ENCODE measurements around the gene SNTB2.

SNTB2 gene

GRCh38 chr16:69182730-69183416, 4.1 kb upstream of the SNTB2 start:
- DNase-seq = no peak

DNA sequence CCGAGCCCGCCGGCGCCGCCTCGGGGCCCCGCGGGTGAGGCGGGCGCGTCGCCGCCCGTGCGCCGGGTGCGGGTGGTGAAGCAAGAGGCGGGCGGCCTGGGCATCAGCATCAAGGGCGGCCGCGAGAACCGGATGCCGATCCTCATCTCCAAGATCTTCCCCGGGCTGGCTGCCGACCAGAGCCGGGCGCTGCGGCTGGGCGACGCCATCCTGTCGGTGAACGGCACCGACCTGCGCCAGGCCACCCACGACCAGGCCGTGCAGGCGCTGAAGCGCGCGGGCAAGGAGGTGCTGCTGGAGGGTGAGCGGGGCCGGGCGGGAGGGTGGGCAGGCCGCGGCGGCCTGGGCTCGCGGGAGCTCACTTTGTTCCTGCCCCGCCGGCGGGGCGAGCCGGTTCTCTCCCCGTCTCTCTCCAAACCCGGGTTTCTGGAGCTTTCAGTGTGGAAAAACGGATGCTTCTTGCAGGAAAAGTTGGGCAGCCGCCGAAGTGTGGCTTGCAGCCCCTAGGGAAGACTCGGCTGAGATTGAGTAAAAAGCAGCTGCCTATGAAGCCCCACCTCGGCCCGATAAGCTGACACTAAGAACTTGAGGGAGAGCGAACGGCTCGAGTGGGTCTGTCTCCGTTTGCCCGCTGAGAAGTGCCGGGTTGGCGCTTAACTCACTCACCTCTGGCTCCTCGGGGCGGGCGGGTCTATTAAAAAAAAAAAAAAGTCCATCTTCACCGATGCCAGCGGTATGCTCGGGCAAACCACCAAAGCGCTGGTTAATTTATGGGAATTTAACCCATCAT, 677 bp downstream of the SNTB2 start:
- peak; percentile 0 for DNase-seq

DNA sequence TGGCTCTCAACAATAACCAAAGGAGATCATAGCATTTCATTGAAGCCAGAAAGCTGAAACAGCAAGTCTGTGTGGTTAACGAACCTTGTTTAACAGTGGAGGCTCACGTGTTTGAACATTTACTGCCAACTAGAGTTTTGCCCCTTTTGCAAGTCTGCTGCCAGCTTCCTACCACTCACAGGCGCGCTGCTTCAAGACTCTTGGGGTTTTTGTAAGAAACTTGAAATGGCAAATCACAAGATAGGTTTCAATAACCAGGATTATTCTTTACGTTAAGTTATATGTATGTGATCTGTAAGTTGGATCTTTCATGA, 1.2 kb downstream of the SNTB2 start:
- no peak for DNase-seq

DNA sequence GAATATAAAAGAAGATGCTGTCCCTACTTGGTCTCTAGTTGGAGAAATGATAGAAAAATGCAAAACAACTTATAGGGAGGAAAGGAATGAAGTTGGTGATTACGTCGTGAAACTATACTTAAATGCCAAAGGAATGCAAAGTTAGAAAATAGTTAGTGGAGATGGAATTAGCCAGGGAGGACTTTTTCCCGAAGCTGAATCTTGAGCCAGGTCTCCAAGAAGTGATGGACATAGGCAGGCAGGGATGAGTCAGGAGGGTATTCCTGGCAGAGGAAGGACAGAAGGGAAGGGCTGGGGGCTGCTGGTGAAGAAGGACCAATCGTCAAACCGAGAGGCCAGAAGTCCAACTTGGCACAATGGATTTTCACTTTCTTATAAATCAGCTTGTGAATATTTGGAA, 1.8 kb downstream of the SNTB2 start:
- DNase-seq = no peak

DNA sequence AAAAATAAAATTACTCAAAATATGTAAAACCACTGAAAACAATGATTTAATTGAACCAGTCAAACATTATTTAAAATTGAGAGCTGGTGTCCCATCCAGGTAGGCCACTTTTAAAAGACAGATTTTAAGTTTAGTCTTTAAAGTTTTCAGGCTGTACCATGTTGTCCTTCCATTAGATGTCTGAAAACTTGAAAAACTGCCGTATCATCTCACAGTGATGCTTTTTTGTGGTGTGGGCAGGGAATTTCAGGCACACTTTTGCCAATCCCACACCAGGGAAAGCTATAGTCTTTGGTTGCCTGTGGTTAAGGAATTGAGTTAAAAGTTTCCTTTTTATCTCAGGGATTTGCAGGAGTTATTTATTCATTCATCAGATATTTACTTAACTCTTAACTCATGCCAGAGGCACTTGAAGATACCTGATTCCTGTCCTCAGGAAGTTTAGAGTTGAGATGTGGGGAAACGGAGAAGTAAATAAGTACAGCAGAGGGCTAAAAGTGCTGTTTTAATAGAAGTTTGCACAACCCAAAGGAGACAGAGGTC, 3.2 kb downstream of the SNTB2 start:
- no peak for DNase-seq

DNA sequence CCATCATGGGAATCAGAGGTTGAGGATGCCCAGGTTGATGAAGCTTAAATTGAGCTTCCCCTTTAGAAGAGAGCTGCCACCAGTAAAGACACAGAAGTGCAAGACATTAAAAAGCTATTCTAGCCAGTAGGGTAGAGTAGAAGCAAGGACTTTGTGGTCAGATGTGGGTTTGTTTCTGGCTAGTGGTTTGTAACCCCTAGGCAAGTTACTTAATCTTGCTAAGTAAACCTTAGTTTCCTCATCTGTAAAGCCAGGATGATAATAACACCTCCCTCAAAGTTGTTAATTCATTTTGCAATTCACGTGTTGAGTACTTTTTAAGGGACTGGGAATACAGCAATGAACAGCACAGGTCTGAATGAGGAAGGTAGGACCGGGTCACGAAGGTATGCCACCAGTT, 3.6 kb downstream of the SNTB2 start:
- no peak for DNase-seq

GRCh38 chr16:69191136-69191535, 4.2 kb downstream of the SNTB2 start:
- DNase-seq = no peak

- no peak for DNase-seq
Measured at GRCh38 chr16:69193855-69194254, 6.9 kb downstream of the SNTB2 start.

- no peak for DNase-seq
Measured at GRCh38 chr16:69194488-69194887, 7.5 kb downstream of the SNTB2 start.

DNA sequence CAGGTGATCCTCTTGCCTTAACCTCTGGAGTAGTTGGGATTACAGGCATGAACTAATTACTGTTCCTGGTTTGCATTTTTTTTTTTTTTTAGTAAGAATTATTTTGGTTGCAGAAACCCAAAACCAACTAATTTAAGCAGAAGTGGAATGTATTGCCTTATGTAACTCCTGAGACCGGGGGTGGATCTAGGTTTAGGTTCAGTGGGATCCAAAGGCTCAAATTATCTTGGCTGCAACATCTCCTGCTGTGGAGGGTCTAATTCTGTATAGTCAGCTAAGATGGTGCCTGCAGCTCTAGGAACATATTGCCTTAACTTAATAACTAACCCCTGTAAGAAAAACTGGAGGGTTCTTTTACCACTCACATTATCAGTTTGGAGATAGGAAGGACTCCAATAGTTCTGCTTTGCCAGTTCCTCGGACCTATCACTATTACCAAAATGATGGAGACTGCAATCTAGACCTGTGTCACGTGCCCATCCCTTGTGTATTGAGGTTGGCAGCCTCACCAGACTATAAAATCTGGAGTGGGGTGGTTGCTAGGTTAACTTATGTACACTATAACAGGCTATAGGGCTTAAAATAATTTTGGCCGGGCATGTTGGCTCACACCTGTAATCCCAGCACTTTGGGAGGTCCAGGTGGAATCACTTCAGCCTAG, 8.5 kb downstream of the SNTB2 start:
- no peak for DNase-seq

DNA sequence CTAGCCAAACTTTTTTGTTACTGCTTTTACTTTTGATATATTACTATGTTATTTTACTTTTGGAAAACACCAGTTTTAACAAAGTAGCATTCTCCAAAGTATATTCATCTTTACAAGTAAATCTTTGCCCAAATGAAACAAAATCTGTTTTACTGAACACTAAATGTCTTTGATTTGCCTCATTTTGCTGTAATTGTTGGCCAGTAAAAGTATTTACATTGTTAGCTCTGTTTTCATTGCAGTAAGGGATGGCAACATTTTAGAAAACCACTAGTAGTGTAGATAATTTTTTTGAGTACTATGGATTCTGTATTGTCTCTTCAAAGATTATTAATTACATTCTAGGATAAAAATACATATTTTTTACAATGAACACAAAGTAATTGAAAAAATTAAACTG, 10.6 kb downstream of the SNTB2 start:
- no peak for DNase-seq

- no peak for DNase-seq
Measured at GRCh38 chr16:69199382-69199781, 12.4 kb downstream of the SNTB2 start.

DNA sequence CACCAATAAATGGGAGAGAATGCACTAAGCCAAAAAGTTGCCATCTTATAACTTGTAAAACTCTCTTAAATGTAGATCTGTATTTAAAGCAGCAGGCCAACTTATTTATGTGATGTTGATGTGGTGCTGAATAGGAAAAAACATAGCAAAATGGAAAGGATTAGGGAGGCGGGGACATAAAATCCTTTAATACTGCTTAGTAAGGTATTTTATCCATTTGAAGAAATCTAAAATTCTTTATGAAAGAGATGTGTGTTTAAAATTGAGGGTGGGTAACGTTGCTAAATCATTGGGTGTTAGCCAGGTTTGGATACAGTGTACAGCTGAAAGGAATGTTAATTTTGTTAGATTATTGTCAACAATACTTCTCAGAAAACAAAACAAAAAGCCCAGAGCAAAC, 14.3 kb downstream of the SNTB2 start:
- no peak for DNase-seq

GRCh38 chr16:69201787-69202186, 14.8 kb downstream of the SNTB2 start:
- no peak for DNase-seq

GRCh38 chr16:69204172-69204571, 17.2 kb downstream of the SNTB2 start:
- DNase-seq = no peak

DNA sequence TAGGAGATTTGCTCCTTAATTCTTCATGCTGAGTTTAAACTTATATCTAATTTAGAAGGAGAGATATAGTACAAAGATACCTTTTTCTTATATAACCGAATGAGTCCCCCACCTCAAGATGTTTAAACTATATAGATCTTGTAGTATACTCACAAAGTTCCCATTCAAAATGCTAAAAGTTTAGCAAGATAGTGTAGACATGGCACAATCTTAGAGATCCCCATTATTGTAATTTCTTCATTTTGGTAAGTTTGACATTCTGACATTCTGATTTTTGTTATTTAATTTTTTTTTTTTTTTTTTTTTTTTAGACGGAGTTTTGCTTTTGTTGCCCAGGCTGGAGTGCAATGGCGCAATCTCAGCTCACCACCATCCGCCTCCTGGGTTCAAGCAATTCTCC, 22.8 kb downstream of the SNTB2 start:
- DNase-seq = no peak

DNA sequence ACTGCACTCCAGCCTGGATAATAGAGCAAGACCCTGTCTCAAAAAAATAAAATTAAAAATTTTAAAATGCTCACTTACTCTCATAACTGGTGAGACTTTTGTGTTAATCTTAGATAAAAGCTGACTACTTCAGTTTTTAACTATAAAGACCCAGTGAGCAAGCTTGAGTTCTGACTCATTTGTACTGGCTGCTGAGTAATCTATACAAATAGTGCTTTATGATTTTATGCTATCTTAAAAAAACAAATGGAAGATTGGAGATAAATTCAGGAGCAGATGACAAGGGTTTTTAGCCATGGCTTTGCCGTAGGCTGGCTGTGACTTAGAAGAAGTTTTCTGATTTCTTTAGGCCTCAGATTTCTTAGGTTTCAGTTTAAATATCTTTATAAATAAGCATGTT, 30.5 kb downstream of the SNTB2 start:
- no peak for DNase-seq

DNA sequence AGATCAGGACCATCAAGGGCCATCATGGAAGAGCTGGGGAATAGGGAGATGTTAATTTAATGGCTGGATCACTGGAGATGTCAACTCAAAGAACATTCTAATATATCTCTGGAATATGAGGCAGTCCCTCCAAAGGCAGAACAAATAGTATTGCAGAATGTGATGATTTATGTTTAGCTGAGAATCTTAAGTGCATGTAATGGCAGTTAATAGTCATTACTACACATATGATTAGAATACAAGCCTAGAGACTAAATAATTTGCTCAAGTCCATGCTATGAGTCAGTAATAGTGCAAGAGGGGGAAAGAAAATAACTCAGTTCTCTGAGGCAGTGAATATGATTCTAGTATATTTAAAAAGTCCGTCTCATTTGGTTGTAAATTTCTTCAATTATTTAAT, 32.3 kb downstream of the SNTB2 start:
- DNase-seq = no peak

GRCh38 chr16:69223882-69224281, 36.9 kb downstream of the SNTB2 start:
- no peak for DNase-seq

- DNase-seq = no peak
Measured at GRCh38 chr16:69225121-69225520, 38.2 kb downstream of the SNTB2 start.

DNA sequence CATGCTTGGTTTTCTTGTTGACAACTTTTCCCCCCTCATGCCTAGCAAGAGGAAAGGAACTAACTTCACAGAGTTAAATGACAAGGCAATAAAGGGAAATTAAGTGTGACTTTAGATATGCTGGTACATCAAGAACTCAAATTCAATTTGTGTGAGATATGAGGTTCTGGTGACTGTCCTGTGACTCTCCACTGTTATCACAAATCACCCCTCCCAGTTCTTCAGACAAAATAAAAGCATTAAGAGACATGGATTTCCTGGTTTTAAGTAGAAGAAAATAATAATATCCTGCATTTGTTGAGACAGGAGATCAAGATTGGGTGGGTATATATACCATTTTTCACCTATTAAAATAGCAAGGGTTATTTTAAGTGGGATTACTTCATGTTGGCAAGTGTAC, 46.2 kb downstream of the SNTB2 start:
- no peak for DNase-seq

DNA sequence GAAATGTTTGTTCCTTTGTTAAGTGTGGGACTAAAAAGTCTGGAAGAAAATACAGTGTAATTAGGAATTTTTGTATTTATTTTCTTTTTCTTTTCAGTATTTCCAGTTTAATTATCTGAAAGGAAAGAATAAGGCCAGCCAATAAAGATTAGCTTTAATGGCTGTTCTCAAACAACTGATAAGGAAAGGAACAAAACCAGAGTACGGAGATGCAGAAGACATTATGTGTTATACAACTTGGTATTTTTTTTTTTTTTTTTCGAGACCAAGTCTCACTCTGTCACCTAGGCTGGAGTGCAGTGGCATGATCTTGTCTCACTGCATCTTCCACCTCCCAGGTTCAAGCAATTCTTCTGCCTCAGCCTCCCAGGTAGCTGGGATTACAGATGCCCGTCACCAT, 47.5 kb downstream of the SNTB2 start:
- DNase-seq = no peak

DNA sequence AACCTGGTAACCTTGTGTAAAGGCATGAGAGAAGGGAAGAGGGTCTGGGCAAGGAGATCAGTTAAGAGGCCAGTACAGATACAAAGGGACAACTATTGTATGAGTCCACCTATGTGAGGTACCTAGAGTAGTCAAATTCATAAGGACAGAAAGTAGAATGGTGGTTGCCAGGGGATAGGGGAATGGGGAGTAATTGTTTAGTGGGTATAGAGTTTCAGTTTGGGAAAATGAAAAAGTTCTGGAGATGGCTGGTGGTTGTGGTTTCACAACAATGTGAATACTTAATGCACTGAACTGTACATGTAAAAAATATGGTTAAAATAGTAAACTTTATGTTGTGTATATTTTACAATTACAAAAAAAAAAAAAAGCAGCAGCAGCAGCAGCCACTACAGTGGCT, 49.4 kb downstream of the SNTB2 start:
- DNase-seq = no peak

DNA sequence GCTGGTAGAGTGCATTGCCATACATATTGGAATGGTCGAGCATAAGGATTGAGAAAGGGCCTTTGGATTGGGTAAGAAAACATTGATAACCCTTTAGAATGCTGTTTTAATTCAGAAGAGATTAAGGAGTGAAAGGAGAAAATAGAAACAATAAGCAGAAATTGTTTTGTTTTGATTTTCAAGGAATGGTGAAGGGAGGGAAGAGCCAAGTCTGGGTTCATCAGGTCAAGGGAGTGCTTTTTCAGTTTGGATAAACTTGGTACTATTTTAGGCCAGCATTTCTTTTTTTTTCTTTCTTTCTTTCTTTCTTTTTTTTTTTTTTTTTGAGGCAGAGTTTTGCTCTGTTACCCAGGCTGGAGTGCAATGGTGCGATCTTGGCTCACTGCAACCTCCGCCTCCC, 50.3 kb downstream of the SNTB2 start:
- DNase-seq = no peak

Measured in NCI-H1048 (cell line).